Osteocyte (in vitro differentiated cells): ENCODE results near the gene MBD1. TPM values are rescaled to one million over a fixed set of nuclear protein-coding genes. Genes with fewer than 3 reads are reported as not detected.
"Not testable (repeated sequence)": the region's sequence is repeated elsewhere in the genome, so short reads cannot be mapped to it uniquely, and the experiment has no call there.

Experiments
- DNase-seq: peaks from one replicate; pipeline ENCODE4 v3.0.0; 2021; ENCODE audit warnings: mixed read lengths; ENCODE audit not compliant: unreplicated experiment; ENCODE audit errors: extremely low spot score
- H3K27ac Mint-ChIP-seq: one replicate; pipeline ENCODE4 v1.8.0; 2021; ENCODE audit warnings: mild to moderate bottlenecking, mixed read lengths; ENCODE audit not compliant: unreplicated experiment
- H3K27me3 Mint-ChIP-seq: one replicate; pipeline ENCODE4 v1.8.0; 2021; ENCODE audit warnings: mixed read lengths; ENCODE audit not compliant: unreplicated experiment
- H3K36me3 Mint-ChIP-seq: one replicate; pipeline ENCODE4 v1.8.0; 2021; ENCODE audit warnings: mixed read lengths; ENCODE audit not compliant: unreplicated experiment
- H3K4me1 Mint-ChIP-seq: one replicate; pipeline ENCODE4 v1.8.0; 2021; ENCODE audit warnings: mixed read lengths; ENCODE audit not compliant: unreplicated experiment
- H3K4me3 Mint-ChIP-seq: one replicate; pipeline ENCODE4 v1.8.0; 2021; ENCODE audit warnings: mild to moderate bottlenecking, moderate library complexity, mixed read lengths; ENCODE audit not compliant: unreplicated experiment
- H3K9me3 Mint-ChIP-seq: one replicate; pipeline ENCODE4 v1.8.0; 2021; ENCODE audit warnings: mixed read lengths; ENCODE audit not compliant: unreplicated experiment
- total RNA-seq: library from RNA; stranded (reverse); gene quantifications from 2 replicates; pipeline ENCODE4 v1.2.1, GENCODE V29; 2021
- TF ChIP-seq, protein P1 (sequence below): fragments of 200-600 bp; sonication (generic); IDR thresholded peaks from 2 replicates; pipeline ENCODE4 v1.5.0; 2021; ENCODE audit warnings: antibody characterized with exemption, mild to moderate bottlenecking, moderate library complexity

MBD1 gene
- total RNA-seq, 1 donor from 2014 or later = 69.9 TPM

DNA sequence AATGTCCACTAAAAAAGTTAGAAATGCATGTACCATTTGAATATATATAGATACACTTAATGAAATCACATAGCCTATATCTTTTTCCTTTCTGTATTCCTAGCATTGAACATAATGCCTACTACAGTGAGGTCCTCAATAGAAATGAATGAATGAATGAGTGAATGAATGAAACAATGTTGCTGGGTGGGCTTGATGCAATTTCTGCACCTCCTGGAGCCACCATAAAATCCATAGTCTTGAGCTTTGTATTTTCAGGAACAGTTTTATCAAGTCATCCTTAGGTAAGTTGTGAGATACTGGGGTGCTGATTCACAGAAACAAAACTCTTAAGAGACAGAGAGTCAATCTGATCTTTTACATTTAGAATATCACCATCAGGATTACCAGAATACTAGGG, 18.3 kb downstream of the MBD1 start:
- Mint-ChIP-seq H3K27ac (no peak overlapping the region), H3K4me1 (peaks cover 12% of the 10 kb centered on the region), H3K27me3 (peaks cover 21% of the 10 kb centered on the region), H3K4me3 (no peak overlapping the region), H3K9me3 (peaks cover 6% of the 10 kb centered on the region), H3K36me3 (no peaks in the 10 kb centered on the region)
- no peak for DNase-seq
- TF ChIP-seq, protein P1, sequence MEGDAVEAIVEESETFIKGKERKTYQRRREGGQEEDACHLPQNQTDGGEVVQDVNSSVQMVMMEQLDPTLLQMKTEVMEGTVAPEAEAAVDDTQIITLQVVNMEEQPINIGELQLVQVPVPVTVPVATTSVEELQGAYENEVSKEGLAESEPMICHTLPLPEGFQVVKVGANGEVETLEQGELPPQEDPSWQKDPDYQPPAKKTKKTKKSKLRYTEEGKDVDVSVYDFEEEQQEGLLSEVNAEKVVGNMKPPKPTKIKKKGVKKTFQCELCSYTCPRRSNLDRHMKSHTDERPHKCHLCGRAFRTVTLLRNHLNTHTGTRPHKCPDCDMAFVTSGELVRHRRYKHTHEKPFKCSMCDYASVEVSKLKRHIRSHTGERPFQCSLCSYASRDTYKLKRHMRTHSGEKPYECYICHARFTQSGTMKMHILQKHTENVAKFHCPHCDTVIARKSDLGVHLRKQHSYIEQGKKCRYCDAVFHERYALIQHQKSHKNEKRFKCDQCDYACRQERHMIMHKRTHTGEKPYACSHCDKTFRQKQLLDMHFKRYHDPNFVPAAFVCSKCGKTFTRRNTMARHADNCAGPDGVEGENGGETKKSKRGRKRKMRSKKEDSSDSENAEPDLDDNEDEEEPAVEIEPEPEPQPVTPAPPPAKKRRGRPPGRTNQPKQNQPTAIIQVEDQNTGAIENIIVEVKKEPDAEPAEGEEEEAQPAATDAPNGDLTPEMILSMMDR = no peak

DNA sequence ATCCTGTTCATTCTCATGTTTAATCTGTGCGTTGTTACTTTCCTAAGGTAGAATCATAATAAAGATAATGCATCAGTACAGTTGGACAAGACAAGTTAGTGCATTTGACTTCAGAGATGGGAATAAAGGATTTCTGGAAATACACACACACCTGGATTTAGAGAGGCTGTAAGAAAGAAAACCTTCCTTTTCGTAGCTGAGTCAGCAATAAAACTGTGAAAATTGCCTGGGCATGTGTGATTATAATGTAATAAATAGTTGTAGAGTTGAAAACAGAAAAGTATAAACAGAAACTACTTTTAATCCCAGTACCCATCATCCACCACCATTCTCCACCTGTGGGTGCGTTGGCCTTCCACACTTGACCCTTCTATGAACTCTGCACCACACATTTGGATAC, 30.4 kb downstream of the MBD1 start:
- H3K27ac Mint-ChIP-seq = no peak overlapping the region
- H3K9me3 Mint-ChIP-seq = no peaks in the 10 kb centered on the region
- TF ChIP-seq, protein P1 = no peak
- peaks cover 2% of the 10 kb centered on the region for H3K27me3 Mint-ChIP-seq
- H3K36me3 Mint-ChIP-seq = no peaks in the 10 kb centered on the region
- no peak for DNase-seq
- H3K4me3 Mint-ChIP-seq = no peak overlapping the region
- H3K4me1 Mint-ChIP-seq = no peaks in the 10 kb centered on the region

DNA sequence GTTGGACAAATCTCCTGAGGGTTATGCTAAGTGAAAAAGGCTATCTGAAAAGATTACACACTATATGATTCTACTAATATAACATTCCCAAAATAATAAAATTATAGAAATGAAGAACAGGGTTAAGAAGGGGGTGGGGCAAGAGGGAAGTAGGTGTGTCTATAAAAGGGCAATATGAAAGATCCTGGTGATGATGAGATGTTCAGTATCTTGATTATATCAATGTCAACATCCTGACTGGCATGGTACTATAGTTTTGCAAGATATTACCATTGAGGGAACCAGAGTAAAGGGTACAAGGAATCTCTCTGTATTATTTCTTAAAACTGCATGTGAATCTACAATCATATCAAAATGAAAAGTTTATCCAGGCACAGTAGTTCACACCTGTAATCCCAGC, 31.7 kb downstream of the MBD1 start:
- no peaks in the 10 kb centered on the region for H3K36me3 Mint-ChIP-seq
- H3K27me3 Mint-ChIP-seq = peaks cover 2% of the 10 kb centered on the region
- H3K4me3 Mint-ChIP-seq = no peak overlapping the region
- DNase-seq = no peak
- no peak overlapping the region for H3K27ac Mint-ChIP-seq
- H3K9me3 Mint-ChIP-seq = no peaks in the 10 kb centered on the region
- no peaks in the 10 kb centered on the region for H3K4me1 Mint-ChIP-seq
- TF ChIP-seq, protein P1 = no peak

DNA sequence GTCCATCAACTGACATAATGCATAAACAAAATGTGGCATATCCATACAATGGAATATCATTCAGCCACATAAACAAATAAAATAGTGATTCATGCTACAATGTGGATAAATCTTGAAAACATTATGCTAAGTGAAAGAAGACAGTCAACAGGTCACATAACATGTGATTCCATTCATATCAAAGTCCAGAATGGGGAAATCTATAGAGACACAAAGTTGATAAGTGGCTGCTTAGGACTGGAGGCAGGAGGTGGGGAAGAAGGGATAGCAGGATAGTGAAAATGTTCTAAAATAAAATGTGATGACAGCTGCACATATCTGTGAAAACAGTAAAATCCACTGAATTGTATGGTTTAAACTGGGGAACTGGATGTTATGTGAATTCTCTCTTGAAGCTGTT, 33.8 kb downstream of the MBD1 start:
- DNase-seq = no peak
- Mint-ChIP-seq H3K4me3 (no peak overlapping the region), H3K36me3 (no peaks in the 10 kb centered on the region), H3K9me3 (peaks cover 9% of the 10 kb centered on the region), H3K4me1 (no peaks in the 10 kb centered on the region), H3K27ac (no peak overlapping the region), H3K27me3 (peaks cover 2% of the 10 kb centered on the region)
- TF ChIP-seq, protein P1 = no peak

DNA sequence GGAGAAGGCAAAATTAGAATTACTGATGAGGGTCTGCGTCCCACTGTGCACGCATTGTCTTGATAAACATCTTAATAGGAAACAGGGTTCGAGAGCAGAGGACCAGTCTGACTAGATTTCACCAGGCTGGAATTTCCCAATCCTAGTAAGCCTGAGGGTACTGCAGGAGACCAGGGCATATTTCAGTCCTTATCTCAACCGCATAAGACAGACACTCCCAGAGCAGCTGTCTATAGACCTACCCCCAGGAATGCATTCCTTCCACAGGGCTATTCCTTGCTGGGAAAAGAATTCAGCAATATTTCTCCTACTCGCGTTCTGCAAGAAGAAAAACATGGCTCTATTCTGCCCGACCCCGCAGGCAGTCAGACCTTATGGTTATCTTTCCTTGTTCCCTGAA, 39.6 kb downstream of the MBD1 start:
- H3K9me3 Mint-ChIP-seq = peaks cover 33% of the 10 kb centered on the region
- not testable (repeated sequence) for H3K27ac Mint-ChIP-seq, DNase-seq, H3K27me3 Mint-ChIP-seq, H3K4me1 Mint-ChIP-seq, H3K4me3 Mint-ChIP-seq, H3K36me3 Mint-ChIP-seq

DNA sequence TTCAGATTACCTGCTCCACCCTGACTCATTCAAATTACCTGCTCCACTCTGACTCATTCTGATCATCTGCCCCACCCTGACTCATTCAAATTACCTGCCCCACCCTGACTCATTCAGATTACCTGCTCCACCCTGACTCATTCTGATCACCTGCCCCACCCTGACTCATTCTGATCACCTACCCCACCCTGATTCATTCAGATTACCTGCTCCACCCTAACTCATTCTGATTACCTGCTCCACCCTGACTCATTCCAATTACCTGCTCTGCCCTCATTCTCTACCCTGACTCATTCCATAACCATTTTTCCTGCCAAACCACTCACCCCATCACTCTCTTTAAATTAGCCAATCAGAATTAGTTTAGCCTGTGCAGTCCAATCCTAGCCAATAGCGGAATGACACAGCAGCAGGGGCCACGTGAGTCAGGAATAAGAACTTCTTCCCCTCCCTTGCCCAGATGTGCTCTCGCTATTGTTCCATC, 41.2 kb downstream of the MBD1 start:
- TF ChIP-seq, protein P1 = no peak
- Mint-ChIP-seq H3K4me3 (no peak overlapping the region), H3K4me1 (no peaks in the 10 kb centered on the region), H3K27me3 (no peaks in the 10 kb centered on the region), H3K27ac (no peak overlapping the region), H3K9me3 (peaks cover 33% of the 10 kb centered on the region), H3K36me3 (no peaks in the 10 kb centered on the region)
- no peak for DNase-seq
